LNCAP (cell line): Measurements from ENCODE around the gene CSNK1A1L.

Experiments used
- TF ChIP-seq, protein P1 (sequence below): fragments of 450-650 bp; IDR thresholded peaks from 2 replicates; pipeline ENCODE4 v1.5.1; 2017; ENCODE audit warnings: mild to moderate bottlenecking

The CSNK1A1L gene

DNA sequence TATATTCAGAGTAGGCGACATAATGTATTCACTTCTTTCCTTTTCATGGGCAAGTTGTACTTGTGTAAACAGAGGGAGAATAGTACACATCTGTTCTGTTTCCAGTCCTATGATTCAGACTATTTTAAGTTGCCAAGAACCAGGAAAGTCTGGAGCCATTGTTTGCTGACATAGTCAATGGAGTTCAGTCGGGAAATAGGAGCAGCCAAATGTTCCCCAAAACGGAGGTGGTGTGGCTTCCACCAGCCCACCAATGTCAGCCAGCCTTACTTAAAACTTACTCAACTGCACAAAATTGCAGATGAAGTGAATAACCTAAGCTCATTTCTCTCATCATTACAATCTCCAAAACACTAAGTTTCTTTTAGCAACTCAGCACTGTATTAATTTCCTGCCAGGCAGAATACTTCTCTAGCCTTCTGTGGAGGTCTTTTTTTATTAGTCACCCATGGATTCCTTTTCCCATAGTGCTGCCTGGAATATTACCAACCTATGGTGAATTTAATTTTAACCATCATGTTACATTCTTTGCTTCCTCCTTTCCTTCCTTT, 22.3 kb upstream of the CSNK1A1L start:
- TF ChIP-seq, protein P1, sequence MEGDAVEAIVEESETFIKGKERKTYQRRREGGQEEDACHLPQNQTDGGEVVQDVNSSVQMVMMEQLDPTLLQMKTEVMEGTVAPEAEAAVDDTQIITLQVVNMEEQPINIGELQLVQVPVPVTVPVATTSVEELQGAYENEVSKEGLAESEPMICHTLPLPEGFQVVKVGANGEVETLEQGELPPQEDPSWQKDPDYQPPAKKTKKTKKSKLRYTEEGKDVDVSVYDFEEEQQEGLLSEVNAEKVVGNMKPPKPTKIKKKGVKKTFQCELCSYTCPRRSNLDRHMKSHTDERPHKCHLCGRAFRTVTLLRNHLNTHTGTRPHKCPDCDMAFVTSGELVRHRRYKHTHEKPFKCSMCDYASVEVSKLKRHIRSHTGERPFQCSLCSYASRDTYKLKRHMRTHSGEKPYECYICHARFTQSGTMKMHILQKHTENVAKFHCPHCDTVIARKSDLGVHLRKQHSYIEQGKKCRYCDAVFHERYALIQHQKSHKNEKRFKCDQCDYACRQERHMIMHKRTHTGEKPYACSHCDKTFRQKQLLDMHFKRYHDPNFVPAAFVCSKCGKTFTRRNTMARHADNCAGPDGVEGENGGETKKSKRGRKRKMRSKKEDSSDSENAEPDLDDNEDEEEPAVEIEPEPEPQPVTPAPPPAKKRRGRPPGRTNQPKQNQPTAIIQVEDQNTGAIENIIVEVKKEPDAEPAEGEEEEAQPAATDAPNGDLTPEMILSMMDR = no peak

DNA sequence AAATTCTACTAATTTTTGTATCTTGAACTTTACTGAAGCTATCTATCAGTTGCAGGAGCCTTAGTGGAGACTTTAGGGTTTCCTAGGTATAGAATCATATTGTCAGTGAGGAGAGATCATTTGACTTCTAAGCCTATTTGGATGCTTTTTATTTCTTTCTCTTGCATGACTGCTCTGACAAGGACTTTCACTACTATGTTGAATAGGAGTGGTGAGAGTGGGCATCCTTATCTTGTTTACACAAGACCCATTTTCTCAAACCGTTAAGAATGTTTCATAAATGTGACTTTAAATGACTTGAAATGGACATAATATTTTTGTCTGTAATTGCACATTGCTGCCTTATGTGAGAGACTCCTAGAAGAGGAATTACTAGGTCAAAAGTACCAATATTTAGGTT, 17.9 kb upstream of the CSNK1A1L start:
- TF ChIP-seq, protein P1 = no peak

DNA sequence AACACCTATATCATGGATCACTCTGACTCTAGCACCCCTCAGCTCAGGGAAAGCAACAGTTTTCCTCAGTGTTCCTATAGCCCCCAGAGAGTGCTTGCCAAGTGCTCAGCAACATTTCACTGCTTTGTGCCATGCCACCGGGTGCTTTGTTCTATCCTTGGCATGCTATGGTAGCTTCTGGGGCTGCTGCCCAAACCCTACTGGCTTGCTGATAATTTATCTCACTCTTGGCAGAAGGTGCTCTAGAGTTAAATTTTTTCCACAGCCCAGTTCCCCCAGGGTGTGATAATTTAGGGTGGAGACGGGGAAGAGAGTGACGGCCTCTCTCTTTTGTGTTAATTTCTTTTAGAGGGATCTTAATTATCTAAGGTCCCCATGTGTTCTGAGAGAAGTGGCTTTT, 12.6 kb upstream of the CSNK1A1L start:
- TF ChIP-seq, protein P1 = no peak

DNA sequence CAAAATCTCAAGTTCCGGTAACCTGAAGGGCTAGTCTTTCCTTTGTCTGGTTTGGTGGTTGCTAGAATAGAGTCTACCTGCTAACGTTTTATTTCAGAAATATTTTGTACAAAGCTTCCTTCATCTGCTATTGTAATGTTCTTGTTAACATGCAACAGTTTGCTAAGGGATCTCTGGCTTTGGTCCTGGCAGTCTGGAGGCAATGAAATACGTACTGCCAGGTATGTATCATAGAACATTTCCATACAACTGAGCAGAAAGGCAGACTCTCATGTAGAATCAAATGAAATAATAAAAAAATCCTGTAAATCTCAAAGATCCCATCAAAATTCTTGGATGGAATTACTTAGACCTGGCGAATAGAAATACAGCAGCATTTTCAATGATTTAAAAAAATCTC, 8.8 kb upstream of the CSNK1A1L start:
- TF ChIP-seq, protein P1 = no peak

DNA sequence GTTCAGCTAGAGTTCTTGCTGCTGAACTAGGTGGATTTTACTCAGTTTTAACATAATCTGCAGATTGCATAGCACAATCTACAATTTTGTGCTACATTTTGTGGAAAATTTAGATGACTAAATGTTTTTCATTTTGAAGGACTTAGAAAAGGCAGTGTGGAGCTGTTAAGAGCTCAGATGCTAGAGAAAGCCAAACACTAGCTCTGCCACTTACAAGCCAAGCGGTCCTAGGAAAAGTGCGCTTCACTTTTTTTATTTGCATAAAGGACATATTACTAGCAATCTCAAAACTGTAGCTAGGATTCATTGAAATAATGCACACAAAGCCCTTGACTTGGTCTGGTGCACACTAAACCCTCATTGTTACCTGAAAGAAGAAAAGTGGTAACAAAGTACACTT, 8.1 kb upstream of the CSNK1A1L start:
- TF ChIP-seq, protein P1 = no peak

DNA sequence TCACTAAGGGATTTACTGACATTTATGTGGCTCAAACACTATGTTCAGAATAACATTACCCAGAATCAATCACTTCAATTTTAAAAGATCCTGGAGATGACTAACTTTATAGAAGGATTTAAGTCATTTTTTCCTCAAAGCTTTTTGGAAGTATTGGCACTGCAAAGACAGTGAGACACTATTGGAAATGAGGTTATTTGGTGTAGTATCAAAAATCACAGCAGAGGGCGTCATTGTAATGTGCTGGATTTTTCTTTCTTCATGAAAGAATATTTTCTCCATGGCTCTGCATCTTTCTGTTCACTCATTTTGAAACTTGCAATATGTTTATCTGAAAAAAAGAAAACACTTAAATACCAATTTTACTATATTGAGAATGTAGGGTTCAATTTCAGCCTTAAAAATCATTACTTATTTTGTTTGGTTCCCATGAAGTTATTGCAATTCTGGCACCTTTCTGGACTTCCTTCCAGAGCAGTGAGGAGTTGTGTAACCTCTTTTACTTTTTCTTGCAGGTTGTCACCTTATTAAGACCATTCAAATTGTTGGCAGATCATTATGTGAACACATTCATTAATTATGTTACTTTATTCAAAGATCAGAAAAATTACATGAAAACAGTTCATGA, 3.7 kb upstream of the CSNK1A1L start:
- TF ChIP-seq, protein P1 = peak; percentile 65

DNA sequence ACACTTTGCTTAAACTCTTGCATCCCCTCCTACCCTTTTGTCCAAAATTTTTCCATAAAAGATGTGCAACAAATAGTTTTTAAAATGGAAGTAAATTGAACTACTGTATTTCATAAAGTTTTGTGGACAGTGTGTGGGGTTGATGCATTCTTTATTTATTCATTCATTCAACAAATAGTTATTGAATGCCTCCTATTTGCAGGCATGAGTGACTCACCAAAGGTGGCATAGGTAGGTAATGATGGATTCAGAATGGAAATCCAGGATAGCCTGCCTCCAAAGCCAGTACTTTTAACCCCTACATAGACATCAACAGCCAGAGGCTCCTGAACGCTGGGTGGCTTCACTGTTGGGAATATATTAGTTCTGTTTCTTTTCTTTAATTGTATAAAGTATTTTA, 2.4 kb upstream of the CSNK1A1L start:
- TF ChIP-seq, protein P1 = no peak

DNA sequence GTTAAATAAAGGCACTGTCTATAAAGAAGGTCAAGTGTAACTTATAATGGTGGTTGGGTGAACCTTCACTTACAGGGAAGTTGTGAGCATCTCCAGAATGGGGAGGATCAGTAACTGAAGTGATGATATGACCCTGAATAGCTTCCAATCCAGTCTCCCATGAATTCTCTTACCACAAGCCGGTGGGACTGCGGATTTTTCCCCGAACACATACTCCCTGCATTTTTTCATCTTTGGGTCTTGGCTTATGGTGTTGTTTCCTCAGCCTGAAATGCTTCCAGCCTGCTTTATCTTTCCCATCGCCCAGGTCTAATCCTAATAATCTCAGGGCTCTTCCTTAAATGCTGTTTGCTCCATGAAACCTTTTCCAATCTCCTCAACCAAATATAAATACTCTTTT, 2.0 kb upstream of the CSNK1A1L start:
- TF ChIP-seq, protein P1 = no peak
